ENCODE measurements around the gene PDLIM4.

The PDLIM4 gene

DNA sequence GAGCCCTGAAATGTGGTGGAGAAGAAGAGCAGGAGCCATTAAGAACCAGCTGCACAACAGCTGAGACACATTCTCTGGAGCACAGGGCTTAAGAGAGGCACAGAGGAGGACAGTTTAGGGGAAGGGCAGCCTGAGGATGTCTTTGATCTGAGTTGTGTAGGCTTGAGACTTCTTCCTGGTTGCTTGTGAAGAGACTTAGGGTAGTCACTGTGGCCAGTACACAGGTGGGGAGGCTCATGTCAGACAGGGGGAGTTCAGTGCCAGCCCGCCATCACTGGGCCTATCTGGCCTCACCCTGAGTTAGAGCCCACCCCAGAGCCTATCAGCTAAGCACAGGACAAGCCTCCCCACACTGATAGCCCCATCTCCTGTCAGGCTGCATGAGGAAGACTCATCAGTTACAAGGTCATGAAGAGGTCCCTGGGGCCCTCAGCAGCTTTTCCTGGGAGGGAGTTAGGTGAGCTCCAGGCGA is 56.5 kb downstream of the PDLIM4 start:
- no peak for DNase-seq

DNA sequence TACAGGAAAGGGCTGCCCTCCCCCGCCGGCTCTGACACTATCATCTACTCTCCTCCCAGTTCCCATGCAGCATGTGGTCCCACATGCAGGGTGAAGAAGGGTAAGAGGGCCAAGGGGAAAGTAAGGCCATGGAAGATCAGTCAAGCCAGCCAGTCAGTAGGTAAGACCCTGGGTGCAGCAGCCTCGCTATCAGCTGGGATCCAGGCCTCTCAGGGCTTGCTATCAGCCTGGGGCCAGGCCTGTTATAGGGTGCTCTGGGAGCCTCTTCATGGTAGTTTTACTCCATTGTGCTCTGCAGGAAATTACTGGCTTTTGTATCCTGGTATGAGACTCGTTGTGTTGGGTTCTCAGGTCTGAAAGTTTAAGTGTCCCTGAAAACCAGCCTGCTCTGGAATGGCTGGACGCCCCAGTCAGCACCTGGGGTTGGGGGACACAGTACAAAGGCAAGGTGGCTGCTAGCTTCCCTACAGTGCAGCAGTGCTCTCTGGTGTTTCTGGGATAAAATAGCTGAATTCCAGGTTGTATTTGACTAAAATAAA is 58.1 kb downstream of the PDLIM4 start:
- no peak for DNase-seq

DNA sequence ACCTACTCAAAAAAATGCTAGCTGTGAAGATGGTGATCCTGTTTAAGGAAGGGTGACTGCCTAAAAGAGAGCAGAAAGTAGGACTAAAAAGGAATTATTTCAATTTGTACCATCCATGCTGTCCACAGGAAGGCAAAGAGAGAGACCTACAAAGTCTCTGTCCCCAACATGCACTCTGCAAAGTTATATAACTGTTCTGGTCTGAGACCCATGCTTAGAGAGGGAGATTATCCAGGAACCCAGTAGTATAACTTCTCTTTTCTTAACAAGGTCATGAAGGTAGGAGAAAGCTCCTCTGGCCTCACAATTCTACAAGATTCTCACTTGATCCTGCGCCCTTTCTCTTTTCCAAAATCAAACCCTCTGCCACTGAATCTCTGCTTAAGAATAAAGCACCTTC is 62.5 kb downstream of the PDLIM4 start:
- DNase-seq: no peak

DNA sequence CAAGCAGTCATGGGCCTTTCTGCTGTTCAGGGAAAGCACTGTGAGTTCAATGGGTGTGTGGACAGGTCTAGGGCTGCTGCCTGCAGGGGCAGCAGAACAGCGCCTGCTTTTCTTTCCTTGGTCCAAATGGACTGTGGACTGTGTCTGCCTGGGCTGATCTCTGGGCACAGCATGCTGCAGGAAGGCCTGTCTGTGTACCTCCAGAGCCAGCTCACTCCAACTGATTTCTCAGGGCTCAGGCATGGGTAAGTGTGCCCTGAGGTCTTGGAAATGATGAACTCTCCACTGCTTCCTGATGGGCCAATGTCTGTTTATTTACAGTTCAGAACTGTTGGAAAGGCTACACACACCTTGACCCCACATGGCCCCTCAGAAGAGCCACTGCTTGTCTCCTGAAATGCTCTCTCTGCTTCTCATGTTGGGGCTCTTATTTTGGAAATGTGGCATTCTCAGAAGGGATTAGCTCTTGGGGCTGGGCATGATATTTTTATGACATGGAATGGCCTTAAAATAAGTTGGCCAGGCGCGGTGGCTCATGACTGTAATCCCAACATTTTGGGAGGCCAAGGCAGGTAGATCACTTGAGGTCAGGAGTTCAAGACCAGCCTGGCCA is 63.7 kb downstream of the PDLIM4 start:
- DNase-seq: no peak

DNA sequence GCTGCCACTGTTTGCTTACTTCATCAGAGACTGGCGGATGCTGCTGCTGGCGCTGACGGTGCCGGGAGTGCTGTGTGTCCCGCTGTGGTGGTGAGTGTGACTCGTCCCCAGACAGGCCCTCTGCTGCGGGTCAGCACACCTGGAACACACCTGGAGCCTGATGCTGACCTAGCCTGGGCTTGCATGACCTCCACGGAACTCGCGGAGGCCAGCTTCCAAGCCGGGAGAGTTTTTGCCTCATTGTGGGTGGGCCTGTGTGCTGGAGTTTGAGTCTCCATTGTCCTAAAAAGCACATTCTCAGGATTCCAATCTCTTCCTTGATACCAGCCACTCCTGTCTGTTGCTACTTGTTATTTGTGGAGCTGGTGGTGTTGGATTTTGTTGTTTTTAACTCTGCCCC is 64.8 kb downstream of the PDLIM4 start:
- no peak for DNase-seq

Measured in effector CD4-positive, alpha-beta T cell (primary cell).